GM18502 (cell line): ENCODE data around the gene USP14.
"Not testable (repeated sequence)": the region's sequence is repeated elsewhere in the genome, so short reads cannot be mapped to it uniquely, and the experiment has no call there.

Experiments used
- ATAC-seq: cut with Tn5 transposase; IDR thresholded peaks from one replicate; pipeline ENCODE4 v1.9.1; 2021; ENCODE audit warnings: mild to moderate bottlenecking; ENCODE audit not compliant: unreplicated experiment, poor library complexity

USP14 gene

DNA sequence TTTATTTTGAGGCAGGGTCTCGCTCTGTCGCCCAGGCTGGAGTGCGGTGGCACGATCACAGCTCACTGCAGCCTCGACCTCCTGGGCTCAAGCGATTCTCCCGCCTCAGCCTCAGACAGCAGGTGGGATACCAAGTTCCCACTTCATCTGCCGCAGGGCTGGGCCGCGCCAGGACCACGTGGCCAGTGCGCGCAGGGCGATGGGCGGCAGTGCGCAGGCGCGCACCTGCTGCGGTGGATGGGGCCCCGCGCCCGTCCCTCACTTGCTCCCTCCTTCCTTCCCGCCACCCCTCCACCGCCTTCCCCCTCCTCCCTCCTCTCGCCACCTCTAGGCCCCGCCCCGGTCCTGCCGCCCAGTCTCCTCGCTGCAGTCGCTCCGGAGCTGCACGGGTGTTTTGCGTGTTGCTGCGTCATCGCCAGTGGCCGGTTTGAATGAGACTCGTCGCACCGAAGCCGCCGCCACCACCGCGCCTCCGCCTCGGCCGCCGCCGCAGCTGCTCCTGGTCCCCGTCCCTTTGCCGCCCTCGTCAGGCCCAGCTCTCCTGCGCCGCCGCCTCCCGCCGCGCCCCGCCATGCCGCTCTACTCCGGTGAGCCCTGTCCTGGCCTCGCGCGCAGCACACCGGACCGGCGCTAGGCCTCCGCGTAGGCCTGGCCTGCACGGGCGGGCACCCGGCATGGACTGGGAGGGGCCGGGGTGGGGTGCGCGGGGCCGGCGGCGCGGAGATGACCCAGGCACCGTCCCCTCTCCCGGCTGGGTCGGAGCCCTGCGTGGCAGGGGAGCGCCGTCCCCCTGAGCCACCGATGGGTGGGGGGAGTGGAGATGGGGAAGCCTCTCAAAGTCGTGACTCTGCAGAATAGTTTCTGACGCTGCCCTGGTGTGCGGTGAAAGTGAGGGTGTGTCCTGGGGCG is at the start of gene USP14:
TSS of gene USP14 (plus strand) at position 430 of the 909 bp plus-strand sequence. CDS start at position 572, 142 bp downstream.
- peak; percentile 91 for ATAC-seq

DNA sequence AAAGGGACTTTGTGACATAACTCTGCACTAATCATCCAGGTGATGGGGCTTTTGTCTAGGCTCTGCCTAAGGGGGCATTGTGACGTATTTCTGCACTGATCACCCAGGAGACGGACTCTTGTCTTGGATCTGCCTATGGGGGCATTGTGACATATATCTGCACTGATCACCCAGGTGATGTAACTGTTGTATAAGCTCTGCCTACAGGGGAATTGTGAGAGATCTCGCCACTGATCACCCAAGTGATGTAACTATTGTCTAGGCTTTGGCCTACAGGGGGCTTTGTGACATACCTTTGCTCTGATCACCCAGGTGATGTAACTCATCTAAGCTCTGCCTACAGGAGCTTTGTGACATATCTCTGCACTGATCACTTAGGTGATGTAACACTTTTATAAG is 49.7 kb upstream of the USP14 start:
- peak; percentile 7 for ATAC-seq

DNA sequence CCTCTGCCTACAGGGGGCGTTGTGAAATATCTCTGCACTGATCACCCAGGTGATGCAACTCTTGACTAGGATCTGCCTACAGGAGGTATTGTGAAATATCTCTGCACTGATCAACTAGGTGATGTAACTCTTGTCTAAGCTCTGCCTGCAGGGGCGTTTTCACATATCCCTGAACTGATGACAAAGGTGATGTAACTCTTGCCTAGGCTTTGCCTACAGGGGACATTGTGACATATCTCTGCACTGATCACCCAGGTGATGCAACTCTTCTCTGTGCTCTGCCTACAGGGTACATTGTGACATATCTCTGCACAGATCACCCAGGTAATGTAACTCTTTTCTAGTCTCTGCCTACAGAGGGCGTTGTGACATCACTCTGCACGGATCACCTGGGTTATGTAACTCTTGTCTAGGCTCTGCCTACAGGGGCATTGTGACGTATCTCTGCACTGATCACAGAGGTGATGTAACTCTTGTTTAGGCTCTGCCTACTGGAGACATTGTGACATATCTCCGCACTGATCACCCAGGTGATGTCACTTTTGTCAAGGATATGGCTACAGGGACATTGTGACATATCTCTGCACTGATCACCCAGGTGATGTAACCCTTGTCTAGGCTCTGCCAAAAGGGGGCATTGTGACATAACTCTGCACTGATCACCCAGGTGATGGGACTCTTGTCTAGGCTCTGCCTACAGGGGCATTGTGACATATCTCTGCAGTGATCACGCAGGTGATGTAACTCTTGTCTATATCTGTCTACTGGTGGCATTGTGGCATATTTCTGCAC is 49.0 kb upstream of the USP14 start:
- not testable (repeated sequence) for ATAC-seq

DNA sequence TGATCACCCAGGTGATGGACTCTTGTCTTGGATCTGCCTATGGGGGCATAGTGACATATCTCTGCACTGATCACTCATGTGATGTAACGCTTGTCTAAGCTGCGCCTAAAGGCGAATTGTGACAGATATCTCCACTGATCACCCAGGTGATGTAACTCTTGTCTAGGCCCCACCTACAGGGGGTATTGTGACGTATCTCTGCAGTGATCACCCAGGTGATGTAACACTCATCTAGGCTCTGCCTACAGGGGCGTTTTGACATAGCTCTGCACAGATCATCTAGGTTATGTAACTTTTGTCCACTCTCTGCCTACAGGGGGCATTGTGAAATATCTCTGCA is 48.5 kb upstream of the USP14 start:
- ATAC-seq, result not testable (repeated sequence)

DNA sequence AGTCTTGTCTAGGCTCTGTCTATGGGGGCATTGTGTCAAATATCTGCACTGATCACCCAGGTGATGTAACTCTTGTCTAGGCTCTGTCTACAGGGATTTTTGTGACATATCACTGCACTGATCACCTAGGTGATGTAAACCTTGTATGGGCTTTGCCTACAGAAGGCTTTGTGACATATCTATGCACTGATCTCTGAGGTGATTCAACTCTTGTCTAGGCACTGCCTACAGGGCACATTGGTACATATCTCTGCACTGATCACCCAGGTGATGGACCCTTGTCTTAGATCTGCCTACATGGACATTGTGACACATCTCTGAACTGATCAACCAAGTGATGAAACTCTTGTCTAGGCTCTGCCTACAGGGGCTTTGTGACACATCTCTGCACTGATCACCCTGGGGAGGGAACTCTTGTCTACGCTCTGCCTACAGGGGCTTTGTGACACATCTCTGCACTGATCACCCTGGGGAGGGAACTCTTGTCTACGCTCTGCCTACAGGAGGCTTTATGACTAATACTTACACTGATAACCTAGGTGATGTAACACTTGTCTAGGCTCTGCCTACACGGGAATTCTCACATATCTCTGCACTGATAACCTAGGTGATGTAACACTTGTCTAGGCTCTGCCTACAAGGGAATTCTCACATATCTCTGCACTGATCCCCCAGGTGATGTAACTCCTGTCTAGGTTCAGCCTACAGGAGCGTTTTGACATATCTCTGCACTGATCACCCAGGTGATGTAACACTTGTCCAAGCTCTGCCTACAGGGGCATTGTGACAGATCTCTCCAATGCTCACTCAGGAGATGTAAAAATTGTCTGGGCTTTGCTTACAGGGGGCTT is 47.8 kb upstream of the USP14 start:
- ATAC-seq, result not testable (repeated sequence)

DNA sequence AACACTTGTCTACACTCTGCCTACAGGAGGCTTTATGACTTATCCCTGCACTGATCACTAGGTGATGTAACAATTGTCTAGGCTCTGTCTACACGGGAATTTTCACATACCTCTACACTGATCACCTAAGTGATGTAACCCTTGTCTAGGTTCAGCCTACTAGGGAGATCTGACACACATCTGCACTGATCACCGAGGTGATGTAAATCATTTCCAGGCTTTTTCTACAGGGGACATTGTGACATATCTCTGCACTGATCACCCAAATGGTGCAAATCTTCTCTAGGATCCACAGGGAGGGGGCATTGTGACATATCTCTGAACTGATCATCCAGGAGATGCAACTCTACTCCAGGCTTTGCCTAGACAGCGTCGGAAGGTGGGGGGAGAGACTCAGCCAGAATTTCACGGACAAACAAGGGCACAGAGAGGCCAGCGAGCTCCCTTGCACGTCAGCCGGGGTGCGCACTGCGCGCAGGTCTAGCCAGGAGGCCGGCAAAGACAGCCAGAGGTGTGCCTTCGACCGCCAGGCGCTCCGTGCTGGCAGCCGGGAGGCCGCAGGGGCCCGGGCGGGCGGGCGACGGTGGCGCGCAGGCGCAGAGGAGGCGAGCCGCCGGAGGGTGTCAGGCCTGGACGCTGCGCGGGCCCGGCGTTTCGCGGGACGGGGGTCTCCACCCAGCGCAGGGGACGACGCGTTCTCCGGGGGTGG is 46.9 kb upstream of the USP14 start:
- ATAC-seq, result peak; percentile 46

DNA sequence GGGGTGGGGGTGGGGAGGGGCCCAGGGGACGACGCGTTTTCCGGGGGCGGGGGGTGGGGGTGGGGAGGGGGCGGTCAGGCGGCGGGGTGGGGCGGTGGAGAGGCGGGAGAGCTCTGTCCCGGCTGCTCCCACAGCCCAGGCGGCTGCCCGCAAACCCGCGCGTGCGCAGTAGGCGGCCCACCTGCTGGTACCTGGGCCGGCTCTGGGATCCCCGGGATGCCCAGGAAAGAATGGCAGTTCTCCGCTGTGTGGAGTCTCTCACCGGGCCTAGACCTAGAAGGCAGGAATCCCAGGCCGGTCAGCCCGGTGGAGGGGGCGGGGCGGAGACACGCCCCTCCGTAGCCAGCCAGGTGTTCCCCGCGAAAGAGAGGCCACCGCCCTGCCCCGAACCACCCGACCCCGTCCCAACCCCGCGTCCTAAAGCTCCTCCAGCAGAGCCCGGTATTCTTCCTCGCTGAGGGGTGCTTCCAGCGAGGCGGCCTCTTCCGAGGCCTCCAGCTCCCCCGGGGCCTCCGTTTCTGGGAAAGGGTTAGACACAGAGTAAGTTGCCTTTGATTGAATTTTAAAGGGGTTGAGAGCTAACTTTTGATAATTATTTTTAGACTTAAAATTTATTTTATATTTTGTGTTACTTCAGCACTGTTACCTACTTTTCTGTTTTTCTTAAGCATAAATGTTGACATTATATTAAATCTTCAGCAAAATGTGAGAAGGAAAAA is 46.2 kb upstream of the USP14 start:
- not testable (repeated sequence) for ATAC-seq

DNA sequence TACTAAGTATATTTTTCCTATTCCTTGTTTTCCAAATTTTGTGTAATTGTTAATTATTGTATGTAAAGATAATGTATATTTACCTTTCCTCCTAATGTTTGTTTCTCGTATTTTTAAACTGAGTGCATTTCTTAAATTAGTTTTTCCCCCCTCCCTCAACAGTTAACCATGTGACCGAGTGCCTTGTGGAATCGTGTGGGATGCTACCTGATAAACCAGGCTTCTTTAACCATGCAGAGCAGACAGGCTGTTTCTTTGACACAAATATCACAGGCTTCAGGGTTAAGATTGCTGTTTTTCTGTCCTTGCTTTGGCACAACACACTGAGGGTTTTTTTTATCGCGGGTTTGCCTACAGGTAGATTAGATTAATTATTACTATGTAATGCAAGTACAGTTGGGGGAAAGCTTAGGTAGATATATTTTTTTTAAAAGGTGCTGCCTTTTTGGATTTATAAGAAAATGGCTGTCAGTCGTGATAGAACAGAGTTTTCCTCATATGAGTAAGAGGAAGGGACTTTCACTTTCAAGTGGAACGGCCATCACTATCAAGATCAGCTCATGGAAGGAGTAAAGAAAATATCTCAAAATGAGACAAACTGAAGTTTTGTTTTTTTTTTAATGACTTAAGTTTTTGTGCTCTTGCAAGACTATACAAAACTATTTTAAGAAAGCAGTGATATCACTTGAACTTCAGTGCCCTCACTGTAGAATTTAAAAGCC is 37.7 kb upstream of the USP14 start:
- not testable (repeated sequence) for ATAC-seq

DNA sequence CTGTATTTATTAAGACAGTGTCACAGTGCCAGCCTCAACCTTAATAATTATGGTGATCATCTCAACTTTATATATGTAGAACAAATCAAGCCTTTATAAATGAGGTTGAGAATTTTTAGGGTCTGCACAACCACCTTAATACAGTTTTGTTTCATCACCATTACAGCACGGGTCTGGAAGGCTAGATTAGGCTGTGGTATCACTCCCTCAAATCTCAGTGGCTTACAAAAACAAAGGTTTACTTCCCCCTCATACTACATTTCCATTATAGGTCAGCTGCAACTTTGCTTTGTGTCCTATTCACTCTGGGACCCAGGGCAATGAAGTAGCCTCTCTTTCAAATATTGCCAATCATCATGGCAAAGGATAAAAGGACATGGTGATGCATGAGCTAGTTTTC is 23.3 kb upstream of the USP14 start:
- no peak for ATAC-seq

DNA sequence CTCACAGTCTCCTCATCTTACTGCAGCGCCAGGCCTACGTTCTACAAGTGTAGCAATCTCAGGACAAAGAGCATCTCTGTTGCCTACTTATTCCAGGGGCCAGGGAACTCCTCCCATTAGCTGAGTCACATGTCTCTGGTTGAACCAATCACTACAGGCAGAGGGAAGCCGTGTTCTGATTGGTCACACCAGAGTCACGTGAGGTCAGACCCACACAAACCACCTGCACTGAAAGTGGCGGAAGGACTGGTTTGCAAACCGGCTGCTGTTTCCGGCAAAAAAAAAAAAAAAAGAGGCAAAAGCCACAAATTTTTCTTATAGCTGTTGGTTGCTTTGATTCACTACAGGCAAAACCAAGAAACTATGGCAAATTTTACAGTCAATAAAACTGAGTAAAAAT is 21.9 kb upstream of the USP14 start:
- no peak for ATAC-seq

DNA sequence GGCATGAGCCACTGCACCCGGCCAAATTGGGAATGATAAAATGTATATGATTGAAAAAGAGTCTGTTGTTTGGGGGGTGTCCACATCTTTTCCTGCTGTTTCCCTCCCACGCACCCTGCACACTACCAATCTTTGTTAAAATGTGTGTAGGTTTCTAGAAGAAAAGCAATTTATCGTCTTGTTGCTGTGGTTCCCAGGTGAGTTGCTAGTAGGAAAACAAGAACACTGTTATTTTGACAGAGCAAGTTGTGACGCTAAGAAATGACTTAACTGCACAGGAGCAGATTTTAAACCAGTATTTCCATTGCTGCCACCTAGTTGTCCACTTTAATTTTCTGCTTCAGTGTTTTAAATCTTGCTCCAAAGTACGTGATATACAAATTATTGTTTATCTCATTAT is 21.0 kb upstream of the USP14 start:
- no peak for ATAC-seq

DNA sequence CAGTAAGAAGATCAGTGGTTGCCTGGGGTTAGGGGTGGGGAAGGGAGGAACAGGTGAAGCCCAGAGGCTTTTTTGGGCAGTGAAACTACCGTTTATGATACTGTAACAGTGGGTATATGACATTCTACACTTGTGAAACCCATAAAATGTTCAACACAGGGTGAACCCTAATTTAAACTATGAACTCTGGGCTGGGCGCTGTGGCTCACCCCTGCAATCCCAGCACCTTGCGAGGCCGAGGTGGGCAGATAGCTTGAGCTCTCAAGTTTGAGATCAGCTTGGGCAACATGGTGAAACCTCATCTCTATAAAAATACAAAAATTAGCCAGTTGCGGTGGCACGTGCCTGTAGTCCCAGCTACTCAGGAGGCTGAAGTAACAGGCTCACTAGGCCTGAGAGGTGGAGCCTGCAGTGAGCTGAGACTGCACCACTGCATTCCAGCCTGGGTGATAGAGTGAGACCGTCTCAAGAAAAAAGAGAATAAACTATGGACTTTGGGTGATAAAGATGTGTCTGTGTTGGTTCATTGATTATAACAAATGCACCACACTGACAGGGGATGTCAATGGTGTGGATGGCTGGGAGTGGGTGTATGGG is 17.6 kb upstream of the USP14 start:
- ATAC-seq, result no peak

DNA sequence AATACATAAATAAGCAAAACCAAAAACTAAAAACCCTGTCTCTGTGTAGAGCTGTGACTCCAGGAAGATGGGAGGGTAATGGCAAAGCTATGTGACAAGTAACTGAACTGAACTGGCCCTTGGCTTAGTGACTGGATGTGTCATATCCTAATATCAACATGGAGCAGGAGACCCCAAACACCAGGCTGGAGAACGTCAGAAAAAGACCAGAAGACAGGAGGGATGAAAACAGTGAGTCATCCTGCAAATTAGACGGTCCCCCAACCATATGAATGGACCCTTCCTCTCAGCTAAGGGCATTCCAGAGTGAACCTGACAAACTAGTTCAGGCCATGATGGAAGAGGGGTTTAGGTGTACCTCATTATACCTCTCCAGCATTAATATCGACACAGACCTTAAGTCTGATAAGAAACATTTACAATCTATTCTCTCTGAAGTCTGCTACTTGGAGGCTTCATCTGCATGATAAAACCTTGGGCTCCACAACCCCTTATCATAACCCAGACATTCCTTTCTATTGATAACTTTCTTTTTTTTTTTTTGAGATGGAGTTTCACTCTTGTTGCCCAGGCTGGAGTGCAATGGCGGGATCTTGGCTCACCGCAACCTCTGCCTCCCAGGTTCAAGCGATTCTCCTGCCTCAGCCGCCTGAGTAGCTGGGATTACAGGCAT is 15.6 kb upstream of the USP14 start:
- not testable (repeated sequence) for ATAC-seq

DNA sequence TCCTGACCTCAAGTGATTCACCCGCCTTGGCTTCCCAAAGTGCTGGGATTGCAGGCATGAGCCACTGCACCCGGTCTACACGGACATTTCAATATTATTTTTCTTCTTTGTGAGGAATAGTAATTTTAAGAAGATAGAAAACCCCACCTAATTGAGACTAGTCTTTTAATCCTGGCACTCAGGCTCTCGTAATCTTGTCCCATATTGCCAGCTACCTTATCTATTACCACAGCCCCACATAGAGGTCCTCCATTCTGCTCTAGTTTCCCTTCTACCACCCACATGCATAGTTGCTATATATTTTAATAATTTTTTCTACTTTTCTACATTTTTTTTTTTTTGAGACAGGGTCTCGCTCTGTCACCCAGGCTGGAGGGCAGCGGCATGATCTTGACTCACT is 9.5 kb upstream of the USP14 start:
- no peak for ATAC-seq

DNA sequence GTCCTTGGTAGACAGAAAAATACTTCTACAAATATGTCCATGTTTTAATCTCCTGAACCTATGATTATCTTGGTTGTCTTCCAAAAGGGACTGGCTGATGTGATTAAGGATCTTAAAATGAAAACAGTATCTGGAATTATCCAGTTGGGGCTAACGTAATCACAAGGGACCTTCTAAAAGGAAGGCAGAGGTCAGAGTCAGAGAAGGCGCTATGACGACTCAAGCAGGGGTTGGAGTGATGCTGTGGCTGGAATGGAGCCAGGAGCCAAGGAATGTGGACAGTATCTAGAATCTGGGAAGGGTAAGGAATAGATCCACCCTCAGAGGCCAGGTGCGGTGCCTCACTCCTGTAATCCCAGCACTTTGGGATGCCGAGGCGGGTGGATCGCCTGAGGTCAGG is 4.2 kb upstream of the USP14 start:
- no peak for ATAC-seq

DNA sequence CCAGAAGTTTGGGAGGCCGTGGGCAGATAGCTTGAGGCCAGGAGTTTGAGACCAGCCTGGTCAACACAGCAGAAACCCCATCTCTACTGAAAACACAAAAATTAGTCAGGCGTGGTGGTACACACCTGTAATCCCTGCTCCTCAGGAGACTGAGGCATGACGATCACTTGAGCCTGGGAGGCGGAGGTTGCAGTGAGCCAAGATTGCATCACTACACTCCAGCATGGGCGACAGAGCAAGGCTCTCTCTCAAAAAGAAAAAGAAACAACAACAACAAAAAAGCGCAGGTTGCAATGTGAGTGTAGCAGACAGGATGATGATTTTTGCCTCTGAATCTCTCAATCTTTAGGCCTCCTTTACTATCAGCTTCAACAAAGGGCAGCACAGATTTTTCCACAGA is 2.7 kb upstream of the USP14 start:
- no peak for ATAC-seq

DNA sequence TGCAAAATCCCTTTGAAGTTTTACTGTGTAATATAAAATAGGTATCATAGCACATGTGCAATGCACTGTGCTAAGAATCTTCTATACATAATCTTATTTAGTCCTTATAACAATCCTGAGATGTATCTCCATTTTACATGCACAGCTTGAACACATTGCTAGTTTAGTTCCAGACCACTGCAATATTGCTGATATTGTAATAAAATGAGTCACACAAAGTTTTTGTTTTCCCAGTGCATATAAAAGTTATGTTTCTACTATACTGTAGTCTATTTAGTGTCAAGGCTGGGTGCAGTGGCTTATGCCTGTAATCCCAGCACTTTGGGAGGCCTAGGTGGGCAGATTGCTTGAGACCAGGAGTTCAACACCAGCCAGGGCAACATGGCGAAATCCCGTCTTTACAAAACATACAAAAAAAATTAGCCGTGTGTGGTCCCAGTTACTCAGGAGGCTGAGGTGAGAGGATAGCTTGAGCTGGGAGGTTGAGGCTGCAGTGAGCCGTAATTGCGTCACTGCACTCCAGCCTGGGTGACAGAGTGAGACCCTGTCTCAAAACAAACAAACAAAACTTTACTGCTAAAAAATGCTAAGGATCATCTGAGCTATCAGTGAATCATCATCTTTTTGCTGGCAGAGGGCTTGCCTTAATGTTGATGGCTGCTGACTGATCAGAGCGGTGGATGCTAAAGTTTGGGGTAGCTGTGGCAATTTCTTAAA is 1.7 kb upstream of the USP14 start:
- no peak for ATAC-seq
